Liver (tissue), 9 donors: ENCODE measurements around the gene SERPINA10. TPM values are rescaled to one million over a fixed set of nuclear protein-coding genes. Genes with fewer than 3 reads are reported as not detected.
A peak's percentile ranks its signal among the peaks of the same experiment; 100 is the strongest.

ENCODE experiments used
- DNase-seq: peaks from one replicate; pipeline ENCODE4 v3.0.0-alpha.2; 2017; ENCODE audit warnings: low spot score
- H3K27ac ChIP-seq, 2 donors: one replicate each; pipeline ENCODE4 v1.7.0; 2013; ENCODE audit warnings: inconsistent platforms in 2 of 2, low read length in 2 of 2, control low read depth in 1 of 2, low read depth in 1 of 2, mild to moderate bottlenecking in 1 of 2
- H3K27me3 ChIP-seq, 4 donors: one replicate each; pipeline versions ENCODE4 v1.6.1 to v1.7.0; 2013; ENCODE audit warnings: low read length in 3 of 4, inconsistent platforms in 1 of 4, mild to moderate bottlenecking in 1 of 4, moderate library complexity in 1 of 4; ENCODE audit not compliant: control insufficient read depth in 4 of 4, insufficient read depth in 4 of 4
- H3K36me3 ChIP-seq, 4 donors: one replicate each; pipeline versions ENCODE4 v1.6.1 to v1.7.0; 2013; ENCODE audit warnings: low read length in 3 of 4, mild to moderate bottlenecking in 3 of 4, low read depth in 1 of 4, moderate library complexity in 1 of 4; ENCODE audit not compliant: control insufficient read depth in 4 of 4, insufficient read depth in 3 of 4
- H3K4me1 ChIP-seq, 4 donors: one replicate each; pipeline versions ENCODE4 v1.6.1 to v1.7.0; 2013; ENCODE audit warnings: low read length in 3 of 4, mild to moderate bottlenecking in 3 of 4, moderate library complexity in 1 of 4; ENCODE audit not compliant: control insufficient read depth in 4 of 4, insufficient read depth in 4 of 4
- H3K4me3 ChIP-seq, 3 donors: one replicate each; pipeline versions ENCODE4 v1.6.1 to v1.7.0; 2013; ENCODE audit warnings: low read length in 3 of 3, control low read depth in 1 of 3, low read depth in 1 of 3, mild to moderate bottlenecking in 1 of 3
- H3K9ac ChIP-seq, 2 donors: one replicate each; pipeline ENCODE4 v1.7.0; 2013; ENCODE audit warnings: low read length in 2 of 2, mild to moderate bottlenecking in 2 of 2, moderate library complexity in 2 of 2, control low read depth in 1 of 2, low read depth in 1 of 2
- H3K9me3 ChIP-seq, 4 donors: one replicate each; pipeline versions ENCODE4 v1.6.1 to v1.7.0; 2013; ENCODE audit warnings: low read length in 3 of 4; ENCODE audit not compliant: control insufficient read depth in 4 of 4
- EGR1 ChIP-seq, 2 donors: IDR thresholded peaks; 2 replicates each; pipeline ENCODE4 v1.6.1; 2016 to 2018; ENCODE audit warnings: antibody characterized with exemption in 2 of 2, low read depth in 2 of 2
- FOXA1 ChIP-seq: IDR thresholded peaks from 2 replicates; pipeline ENCODE4 v1.6.1; 2016; ENCODE audit warnings: antibody characterized with exemption
- HNF4A ChIP-seq, 2 donors: conservative IDR thresholded peaks; 2 replicates each; pipeline ENCODE4 v1.6.1; 2016; ENCODE audit warnings: antibody characterized with exemption in 2 of 2, mild to moderate bottlenecking in 2 of 2
- HNF4G ChIP-seq: IDR thresholded peaks from 2 replicates; pipeline ENCODE4 v1.6.1; 2016; ENCODE audit warnings: antibody characterized with exemption
- JUND ChIP-seq, 2 donors: IDR thresholded peaks; 2 replicates each; pipeline ENCODE4 v1.6.1; 2016; ENCODE audit warnings: antibody characterized with exemption in 2 of 2
- MAX ChIP-seq: IDR thresholded peaks from 2 replicates; pipeline ENCODE4 v1.6.1; 2016; ENCODE audit warnings: antibody characterized with exemption
- NR2F2 ChIP-seq: IDR thresholded peaks from 2 replicates; pipeline ENCODE4 v1.6.1; 2016; ENCODE audit warnings: antibody characterized with exemption
- RAD21 ChIP-seq, 2 donors: IDR thresholded peaks; 2 replicates each; pipeline ENCODE4 v1.6.1; 2016; ENCODE audit warnings: antibody characterized with exemption in 2 of 2, mild to moderate bottlenecking in 2 of 2
- REST ChIP-seq: IDR thresholded peaks from 2 replicates; pipeline ENCODE4 v1.6.1; 2016; ENCODE audit warnings: antibody characterized with exemption, mild to moderate bottlenecking
- RXRA ChIP-seq, 2 donors: IDR thresholded peaks; 2 replicates each; pipeline ENCODE4 v1.6.1; 2017 to 2018; ENCODE audit warnings: antibody characterized with exemption in 2 of 2, mild to moderate bottlenecking in 1 of 2
- ZBTB33 ChIP-seq: IDR thresholded peaks from 2 replicates; pipeline ENCODE4 v1.6.1; 2016; ENCODE audit warnings: antibody characterized with exemption
- WGBS: extraction: QIAGEN DNeasy Blood & Tissue Kit; methylation state at CpG from one replicate; pipeline ENCODE4 v1.1.7; 2013; 5-methylcytosine and 5-hydroxymethylcytosine counted together
- polyA plus RNA-seq, 2 donors: library from polyadenylated mRNA; stranded (reverse) in 1 of 2; unstranded in 1 of 2; fragments of 200-250 nt in 1 of 2; fragments of >200 nt in 1 of 2; fragmentation: Nextera tagmentation in 1 of 2; extraction: Ambion mirVana in 1 of 2; gene quantifications; one replicate each; pipeline versions ENCODE4 v1.2.1 to v1.2.3, GENCODE V29; 2013 to 2015
- total RNA-seq, 2 donors: library from RNA; depleted of rRNA; stranded (reverse); fragments of >200 nt; gene quantifications; one replicate each; pipeline ENCODE4 v1.2.3, GENCODE V29; 2014
- donor health status: healthy.
- donor health status: healthy.
- donor health status: healthy.
- donor health status: healthy.
- donor health status: healthy.

Gene SERPINA10
- total and polyA plus RNA-seq, 4 donors, result 105 to 363 (median 194) TPM

GRCh38 chr14:94338023-94338422 is 45.0 kb upstream of the SERPINA10 start (continued):
- TF ChIP-seq ZBTB33 (no peak), HNF4G (no peak)

GRCh38 chr14:94337274-94337673 is 44.2 kb upstream of the SERPINA10 start:
- no peaks in the 10 kb centered on the region for H3K36me3 ChIP-seq
- WGBS, result 48% methylated on average over 6 of the region's 6 CpGs
- no peak overlapping the region for H3K9ac ChIP-seq
- no peaks in the 10 kb centered on the region for H3K9me3 ChIP-seq
- H3K27me3 ChIP-seq, result no peaks in the 10 kb centered on the region
- H3K4me1 ChIP-seq, result peaks cover 0 to 30% (median 26%) of the 10 kb centered on the region in 4 donors
- TF ChIP-seq HNF4A (conservative IDR thresholded peaks at IDR 0.05) (peak in 1 of 2 donors; percentile 8), FOXA1 (no peak), RAD21 (IDR thresholded peaks at IDR 0.05) (peak; percentile 19 to 52), JUND (IDR thresholded peaks at IDR 0.05) (peak in 1 of 2 donors; percentile 52)
- H3K4me3 ChIP-seq, result no peak overlapping the region
- no peak for DNase-seq
- H3K27ac ChIP-seq, result no peak overlapping the region

GRCh38 chr14:94334872-94335271 is 41.8 kb upstream of the SERPINA10 start:
- Histone ChIP-seq H3K9me3 (no peaks in the 10 kb centered on the region), H3K27ac (no peak overlapping the region), H3K36me3 (no peaks in the 10 kb centered on the region), H3K27me3 (no peaks in the 10 kb centered on the region), H3K9ac (no peak overlapping the region), H3K4me3 (no peak overlapping the region), H3K4me1 (peaks cover 2 to 22% (median 14%) of the 10 kb centered on the region in 4 donors)
- 56% methylated on average over 4 of the region's 4 CpGs for WGBS
- DNase-seq, result no peak
- no peak for TF ChIP-seq MAX
- TF ChIP-seq JUND (IDR thresholded peaks at IDR 0.05), result no peak
- TF ChIP-seq FOXA1, result no peak
- no peak for TF ChIP-seq REST
- no peak for TF ChIP-seq HNF4A (conservative IDR thresholded peaks at IDR 0.05)
- TF ChIP-seq EGR1 (IDR thresholded peaks at IDR 0.05; ENCODE audit: low read depth in 2 of 2), result no peak
- no peak for TF ChIP-seq RXRA (IDR thresholded peaks at IDR 0.05)
- TF ChIP-seq ZBTB33, result no peak
- TF ChIP-seq NR2F2, result no peak
